EH (cell line): ENCODE data around the gene NECTIN1.

ENCODE experiments used
- DNase-seq: peaks from one replicate; pipeline ENCODE4 v3.0.0-alpha.2; 2015; ENCODE audit warnings: low read depth

Gene NECTIN1

GRCh38 chr11:119640541-119640940 lies 88.5 kb downstream of the NECTIN1 start:
- DNase-seq: no peak

DNA sequence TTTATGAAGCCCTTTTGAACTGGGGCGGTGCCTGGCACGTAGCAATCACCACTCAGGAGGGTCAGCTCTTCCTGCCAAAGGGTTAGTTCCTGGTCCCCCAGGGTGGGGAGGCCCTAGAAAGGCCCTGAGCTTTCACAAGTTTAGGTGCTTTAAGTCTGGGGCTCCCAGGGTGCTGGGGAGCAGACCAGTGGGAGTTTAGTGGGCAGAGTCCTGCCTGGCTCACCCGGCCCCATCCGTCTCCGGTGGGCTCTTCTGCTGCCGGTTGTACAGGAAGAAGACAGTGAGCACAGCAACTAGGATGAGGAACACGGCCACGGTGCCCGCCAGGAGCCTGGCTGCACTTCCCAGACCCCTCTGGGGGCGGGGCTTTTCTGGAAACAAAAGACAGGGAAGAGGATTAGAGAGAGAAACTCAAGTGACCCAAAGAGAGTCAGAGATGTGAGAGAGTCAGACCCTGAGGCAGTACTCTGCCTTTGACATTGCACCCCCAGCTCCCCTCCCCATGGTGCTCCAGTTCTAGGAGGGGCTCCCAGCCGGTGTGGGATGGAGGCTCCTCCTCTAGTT lies 89.3 kb downstream of the NECTIN1 start:
- DNase-seq: no peak

- no peak for DNase-seq
These were observed 90.1 kb downstream of the NECTIN1 start for GRCh38 chr11:119638851-119639250.

DNA sequence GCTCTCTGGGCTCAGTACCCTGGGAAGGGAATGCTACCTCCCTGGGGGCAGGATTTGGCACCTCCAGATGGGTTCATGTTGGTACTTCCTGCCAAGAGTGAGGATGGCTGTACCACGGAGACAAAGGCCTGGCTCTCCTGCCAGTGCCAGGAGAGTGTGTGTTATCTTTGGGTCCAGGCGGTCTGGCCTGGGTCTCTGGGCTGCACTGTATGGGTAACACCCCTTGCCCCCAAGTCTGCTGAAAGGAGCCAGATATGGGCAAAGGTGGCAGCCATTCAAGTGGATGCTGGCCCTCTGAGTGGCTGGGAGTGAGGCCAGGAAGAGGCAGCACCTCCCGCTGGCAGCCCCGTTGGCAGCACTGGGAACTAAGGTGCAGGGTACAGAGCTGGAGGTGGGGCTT lies 91.5 kb downstream of the NECTIN1 start:
- DNase-seq: no peak

GRCh38 chr11:119635776-119636175 lies 93.2 kb downstream of the NECTIN1 start:
- DNase-seq: no peak

DNA sequence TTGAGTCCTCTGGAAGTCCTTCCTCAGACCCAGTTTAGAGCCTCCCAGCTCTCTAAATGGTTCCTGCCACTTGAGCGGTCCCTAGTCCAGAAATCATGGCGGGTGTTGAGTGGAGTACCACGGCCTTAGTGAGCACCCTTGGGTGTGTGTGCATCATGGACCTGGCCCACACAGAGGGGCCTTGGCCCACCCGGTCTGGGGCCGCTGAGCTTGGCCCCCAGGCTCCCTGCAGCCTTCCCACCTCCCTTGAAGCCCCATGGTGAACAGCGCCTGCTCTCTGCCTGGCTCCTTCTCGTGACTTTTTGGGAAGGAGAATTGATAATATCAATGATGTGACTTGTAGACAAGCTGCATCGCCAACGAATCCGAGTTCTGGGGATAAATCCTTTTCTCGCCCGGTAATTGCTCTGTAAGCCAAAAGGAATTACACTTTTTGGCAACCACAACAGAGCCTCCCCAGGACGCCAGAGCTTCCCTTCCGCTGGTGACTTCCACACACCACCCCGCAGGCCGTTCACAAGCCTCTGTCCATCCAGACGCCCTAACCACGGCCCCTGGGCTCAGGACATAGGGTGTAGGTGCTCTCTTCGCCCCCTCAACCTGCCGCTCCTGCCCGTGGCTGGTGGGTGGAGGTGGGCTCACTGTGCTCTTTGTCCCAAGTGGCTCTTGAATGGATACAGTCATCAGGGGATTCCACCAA lies 93.8 kb downstream of the NECTIN1 start:
- DNase-seq: no peak

- no peak for DNase-seq
These were observed 94.7 kb downstream of the NECTIN1 start for GRCh38 chr11:119634301-119634700.

DNA sequence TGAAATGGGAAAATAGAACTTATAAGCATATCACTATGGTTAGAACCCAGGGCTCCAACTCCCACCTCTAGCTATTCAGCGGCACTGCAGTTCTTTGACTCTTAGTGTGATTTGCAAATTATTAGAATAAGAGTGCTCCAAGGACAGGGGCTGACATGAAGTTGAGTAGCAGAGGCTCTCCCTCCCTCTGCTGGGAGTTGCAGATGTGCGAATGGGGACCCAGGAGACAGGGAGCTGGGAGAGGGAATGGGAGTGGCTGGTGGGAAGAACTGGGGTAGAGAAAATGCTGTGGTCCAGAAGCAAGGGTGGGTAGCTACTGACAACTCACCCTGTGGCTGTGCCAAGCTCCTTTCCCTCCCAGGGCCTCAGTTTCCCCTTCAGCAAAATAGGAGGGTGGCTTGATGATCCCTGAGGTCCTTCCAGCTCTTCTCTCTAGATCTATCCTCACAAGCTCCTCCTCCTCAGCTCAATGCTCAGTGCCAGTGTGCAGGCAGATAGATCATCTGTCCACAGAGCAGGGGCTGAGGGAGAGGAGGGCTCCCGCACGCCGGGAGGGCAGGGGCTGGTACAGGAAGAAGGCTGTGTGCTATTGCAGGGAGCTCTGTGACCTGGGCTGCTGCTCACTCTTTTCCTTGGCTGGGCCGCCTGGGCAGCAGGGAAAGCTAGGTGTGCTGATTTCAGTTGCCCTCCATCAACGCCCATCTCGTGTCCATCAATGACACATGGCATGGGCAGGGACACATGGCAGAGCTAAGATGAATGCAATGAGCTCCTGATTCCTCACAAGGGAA lies 99.0 kb downstream of the NECTIN1 start:
- DNase-seq: no peak

- DNase-seq: no peak
These were observed 99.9 kb downstream of the NECTIN1 start for GRCh38 chr11:119629085-119629484.

GRCh38 chr11:119627286-119627685 lies 101.7 kb downstream of the NECTIN1 start:
- DNase-seq: no peak

DNA sequence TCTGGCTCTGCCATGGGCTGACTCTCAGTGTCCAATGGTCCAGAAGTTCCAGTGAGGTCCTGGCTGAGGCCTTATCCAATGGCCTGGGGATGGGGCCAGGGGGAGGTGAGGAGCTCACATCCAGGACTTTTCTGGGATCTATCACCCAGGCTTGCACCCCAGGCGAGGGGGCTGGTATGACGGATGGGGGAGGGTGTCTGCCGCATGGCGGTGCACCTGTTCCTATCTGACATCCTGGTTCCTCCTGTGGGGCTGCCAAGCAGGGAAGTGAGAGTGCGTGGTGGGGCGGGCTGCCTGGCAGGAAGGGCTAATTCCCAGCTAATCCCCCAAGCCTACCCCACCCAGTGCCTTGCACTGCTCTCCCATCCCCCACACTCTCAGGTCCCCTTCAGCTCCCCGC lies 102.1 kb downstream of the NECTIN1 start:
- no peak for DNase-seq

- DNase-seq: peak; percentile 6
These were observed 102.7 kb downstream of the NECTIN1 start for GRCh38 chr11:119626197-119626841.

GRCh38 chr11:119625206-119625978 lies 103.6 kb downstream of the NECTIN1 start:
- no peak for DNase-seq

GRCh38 chr11:119624629-119625028 lies 104.4 kb downstream of the NECTIN1 start:
- DNase-seq: no peak

DNA sequence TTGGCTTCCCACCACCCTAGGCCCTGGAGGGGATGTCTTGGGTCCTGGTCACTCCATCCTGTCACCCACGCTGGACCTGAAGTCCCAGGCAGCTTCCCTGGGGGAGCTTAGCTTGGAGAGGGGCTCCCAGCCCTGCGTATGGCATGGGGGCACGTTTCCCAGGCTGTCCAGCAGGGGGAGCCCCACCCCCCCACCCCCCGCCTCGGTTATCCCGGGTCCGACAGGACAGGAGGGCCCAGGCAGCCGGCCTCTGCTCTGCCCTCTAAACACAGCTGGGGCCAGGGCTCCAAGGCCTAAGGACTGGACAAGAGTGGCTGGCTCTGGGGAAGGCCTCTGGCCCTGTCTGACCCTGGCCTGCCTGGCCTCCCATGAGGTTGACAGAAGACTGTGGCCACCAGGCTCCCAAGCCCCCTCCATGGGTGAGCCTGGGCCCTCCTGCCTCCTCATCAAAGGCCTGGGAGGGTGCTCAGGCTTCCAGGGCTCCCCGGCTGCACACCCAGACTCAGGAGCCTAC lies 104.8 kb downstream of the NECTIN1 start:
- no peak for DNase-seq

GRCh38 chr11:119623682-119624081 lies 105.3 kb downstream of the NECTIN1 start:
- DNase-seq: no peak

DNA sequence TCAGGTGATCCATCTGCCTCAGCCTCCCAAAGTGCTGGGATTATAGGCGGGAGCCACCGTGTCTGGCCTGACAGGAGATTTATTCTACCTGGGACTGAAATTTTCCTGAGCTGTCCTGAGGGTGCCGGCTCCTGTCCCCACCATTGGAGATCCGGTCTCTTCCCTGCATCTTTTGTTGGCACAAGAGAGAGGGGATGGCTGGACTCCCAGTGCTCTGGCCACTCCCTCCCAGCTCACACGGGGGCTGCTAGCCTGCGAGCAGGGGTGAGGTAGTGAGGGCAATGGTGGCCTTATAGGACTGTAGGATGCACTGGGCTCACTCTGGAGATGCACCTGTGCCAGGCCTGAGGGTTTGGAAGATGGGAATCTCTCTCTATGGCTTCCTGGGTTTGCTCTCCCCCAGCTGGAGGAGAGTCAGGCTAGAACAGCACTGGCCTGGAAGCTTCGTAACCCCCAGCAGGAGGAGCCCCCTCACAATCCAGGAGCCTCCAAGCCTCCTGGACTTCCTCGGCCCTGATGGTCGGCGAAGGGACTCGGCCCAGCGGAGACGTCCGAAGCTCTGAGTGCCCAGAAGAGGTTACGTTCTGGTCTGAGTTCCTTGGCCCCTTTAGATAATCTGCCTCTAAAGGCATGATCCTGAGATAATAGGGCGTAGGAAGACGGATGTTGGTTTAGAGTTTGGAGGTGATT lies 106.4 kb downstream of the NECTIN1 start:
- DNase-seq: no peak

- no peak for DNase-seq
These were observed 109.3 kb downstream of the NECTIN1 start for GRCh38 chr11:119619665-119620064.

DNA sequence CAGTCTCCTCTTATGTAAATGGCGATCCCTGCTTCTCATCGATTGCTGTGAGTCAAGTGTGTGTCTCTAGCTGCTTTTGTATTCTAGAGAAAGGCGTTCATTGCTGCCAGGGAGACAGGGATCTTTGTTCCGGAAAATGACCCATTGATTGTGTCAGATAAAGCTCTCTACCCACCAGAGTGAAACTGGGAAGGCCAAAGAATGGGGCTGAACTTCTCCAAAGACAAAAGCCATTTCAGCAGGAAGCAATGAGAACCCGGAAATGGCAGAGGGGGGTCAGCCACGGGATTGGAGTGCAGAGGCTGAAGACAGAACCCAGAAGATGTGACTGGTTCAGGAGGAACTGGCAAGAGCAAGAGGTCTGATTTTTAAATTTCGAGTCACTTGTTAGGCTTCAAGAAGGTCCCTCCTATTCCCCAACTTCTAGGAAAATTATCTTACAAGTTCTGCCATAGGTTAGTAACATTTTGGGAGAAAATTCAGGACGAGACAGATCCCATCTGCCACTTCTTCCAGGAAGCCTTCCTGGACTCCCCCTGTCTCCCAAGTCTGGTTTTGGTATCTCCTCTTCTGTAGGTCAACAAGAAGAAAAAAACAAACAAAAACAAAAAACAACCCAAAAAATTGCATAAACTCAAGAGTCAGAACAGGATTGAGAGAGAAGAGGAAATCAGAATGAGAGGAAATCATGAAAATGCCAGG lies 110.6 kb downstream of the NECTIN1 start:
- peak; percentile 16 for DNase-seq

GRCh38 chr11:119617340-119617713 lies 111.7 kb downstream of the NECTIN1 start:
- no peak for DNase-seq
